ENCODE results near the gene ANXA1. TPM values are rescaled to one million over a fixed set of nuclear protein-coding genes. Genes with fewer than 3 reads are reported as not detected.

ANXA1 gene
- total RNA-seq, 1 experiment from 2014 or later, result 192 TPM

- H2AFZ ChIP-seq (ENCODE audit: low read length), result no peak overlapping the region
- no peaks in the 10 kb centered on the region for H4K20me1 ChIP-seq (ENCODE audit: low read length)
- H3K36me3 ChIP-seq (ENCODE audit: low read depth, low read length), result no peaks in the 10 kb centered on the region
- ATAC-seq (no peak), DNase-seq (no peak)
- POLR2A ChIA-PET (ENCODE audit: unreplicated experiment), result no interaction called here
- no TSS peak for BruUV-seq (replicated peaks)
- no peaks in the 10 kb centered on the region for H3K79me2 ChIP-seq (ENCODE audit: low read length)
- peaks cover 53% of the 10 kb centered on the region for H3K27me3 ChIP-seq (ENCODE audit: low read length)
- H3K27ac ChIP-seq (ENCODE audit: low read length), result no peak overlapping the region
- TF ChIP-seq EZH2 (IDR thresholded peaks at IDR 0.05; ENCODE audit: low read length, unreplicated experiment) (no peak), EZH2phosphoT487 (IDR thresholded peaks at IDR 0.05; ENCODE audit: borderline replicate concordance, low read length) (no peak)
- TF ChIP-seq, protein P1, sequence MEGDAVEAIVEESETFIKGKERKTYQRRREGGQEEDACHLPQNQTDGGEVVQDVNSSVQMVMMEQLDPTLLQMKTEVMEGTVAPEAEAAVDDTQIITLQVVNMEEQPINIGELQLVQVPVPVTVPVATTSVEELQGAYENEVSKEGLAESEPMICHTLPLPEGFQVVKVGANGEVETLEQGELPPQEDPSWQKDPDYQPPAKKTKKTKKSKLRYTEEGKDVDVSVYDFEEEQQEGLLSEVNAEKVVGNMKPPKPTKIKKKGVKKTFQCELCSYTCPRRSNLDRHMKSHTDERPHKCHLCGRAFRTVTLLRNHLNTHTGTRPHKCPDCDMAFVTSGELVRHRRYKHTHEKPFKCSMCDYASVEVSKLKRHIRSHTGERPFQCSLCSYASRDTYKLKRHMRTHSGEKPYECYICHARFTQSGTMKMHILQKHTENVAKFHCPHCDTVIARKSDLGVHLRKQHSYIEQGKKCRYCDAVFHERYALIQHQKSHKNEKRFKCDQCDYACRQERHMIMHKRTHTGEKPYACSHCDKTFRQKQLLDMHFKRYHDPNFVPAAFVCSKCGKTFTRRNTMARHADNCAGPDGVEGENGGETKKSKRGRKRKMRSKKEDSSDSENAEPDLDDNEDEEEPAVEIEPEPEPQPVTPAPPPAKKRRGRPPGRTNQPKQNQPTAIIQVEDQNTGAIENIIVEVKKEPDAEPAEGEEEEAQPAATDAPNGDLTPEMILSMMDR (conservative IDR thresholded peaks at IDR 0.05; ENCODE audit: low read depth, low read length), result no peak
- CTCF ChIA-PET, result no interaction called here
- H3K4me2 ChIP-seq (ENCODE audit: low read length), result no peak overlapping the region
- H3K9ac ChIP-seq (ENCODE audit: low read length), result no peak overlapping the region
- intact Hi-C loops (cut with micrococcal nuclease), result no loop called here
- no peaks in the 10 kb centered on the region for H3F3A ChIP-seq (ENCODE audit: low read length, unreplicated experiment)
- H3K9me3 ChIP-seq (ENCODE audit: low read length), result no peaks in the 10 kb centered on the region
- H3K4me1 ChIP-seq (ENCODE audit: insufficient read depth, low read length), result no peaks in the 10 kb centered on the region
- H3K9me2 ChIP-seq (replicated peaks; ENCODE audit: low read length), result no peaks in the 10 kb centered on the region
- no peak overlapping the region for H3K4me3 ChIP-seq (ENCODE audit: low read length)
Observed at GRCh38 chr9:73210886-73211666, 59.4 kb downstream of the ANXA1 start.

DNA sequence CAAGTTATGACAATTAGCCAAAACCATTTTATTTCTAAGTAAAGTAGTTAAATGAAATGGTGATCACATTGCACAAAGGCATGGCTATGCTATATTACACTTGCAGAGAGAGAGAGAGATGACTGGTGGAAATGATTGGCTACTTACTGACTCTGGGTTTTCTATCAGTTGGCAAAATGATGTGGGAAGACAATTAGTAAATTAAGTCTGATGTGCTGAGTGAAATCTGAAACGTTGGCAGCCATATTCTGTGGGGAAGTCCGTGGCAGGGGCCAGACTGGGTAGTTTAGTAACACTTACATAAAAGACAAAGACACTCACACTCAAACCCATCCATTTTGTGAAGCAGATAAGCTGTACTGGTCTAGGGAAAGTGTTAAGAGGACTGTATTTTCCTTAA is 61.6 kb downstream of the ANXA1 start:
- no TSS peak for BruUV-seq (replicated peaks)

More for the DNA sequence above, 61.6 kb downstream of the ANXA1 start:
- Histone ChIP-seq H3F3A (ENCODE audit: low read length, unreplicated experiment) (no peaks in the 10 kb centered on the region), H3K27me3 (ENCODE audit: low read length) (peaks cover 54% of the 10 kb centered on the region), H2AFZ (ENCODE audit: low read length) (no peak overlapping the region), H4K20me1 (ENCODE audit: low read length) (no peaks in the 10 kb centered on the region), H3K36me3 (ENCODE audit: low read depth, low read length) (no peaks in the 10 kb centered on the region), H3K4me1 (ENCODE audit: insufficient read depth, low read length) (no peaks in the 10 kb centered on the region), H3K9me3 (ENCODE audit: low read length) (no peaks in the 10 kb centered on the region), H3K4me3 (ENCODE audit: low read length) (no peak overlapping the region), H3K79me2 (ENCODE audit: low read length) (no peaks in the 10 kb centered on the region), H3K27ac (ENCODE audit: low read length) (no peak overlapping the region), H3K9ac (ENCODE audit: low read length) (no peak overlapping the region), H3K9me2 (replicated peaks; ENCODE audit: low read length) (no peaks in the 10 kb centered on the region), H3K4me2 (ENCODE audit: low read length) (no peak overlapping the region)
- ChIA-PET POLR2A (ENCODE audit: unreplicated experiment) (no interaction called here), CTCF (no interaction called here)
- TF ChIP-seq EZH2phosphoT487 (IDR thresholded peaks at IDR 0.05; ENCODE audit: borderline replicate concordance, low read length) (no peak), EZH2 (IDR thresholded peaks at IDR 0.05; ENCODE audit: low read length, unreplicated experiment) (no peak)
- TF ChIP-seq, protein P1 (conservative IDR thresholded peaks at IDR 0.05; ENCODE audit: low read depth, low read length), result no peak
- intact Hi-C loops (cut with micrococcal nuclease), result no loop called here
- DNase-seq (no peak), ATAC-seq (no peak)

Measured in PC-3 (cell line).